GM12878 (cell line): ENCODE measurements around the gene ATXN1. TPM values are rescaled to one million over a fixed set of nuclear protein-coding genes. Genes with fewer than 3 reads are reported as not detected.

Source experiments
- ATAC-seq: fragments of 200-7000 bp; cut with Tn5 transposase; 3 replicates; pipeline ENCODE4 v1.9.1; 2020; ENCODE audit warnings: mild to moderate bottlenecking, moderate library complexity
- BruUV-seq: library from RNA; stranded (reverse); fragments of 400-500 nt; replicated peaks from 2 replicates; lab custom pipeline; 2021; lab: Mats Ljungman, UMichigan
- CTCF ChIA-PET: fragments of 300-600 bp; sonication (Branson Sonifier 250); formaldehyde crosslinking; extraction: SDS; loops from one replicate; lab custom pipeline; 2021; ENCODE audit warnings: inconsistent platforms; lab: Yijun Ruan, JAX
- POLR2A ChIA-PET: fragments of 350-600 bp; formaldehyde crosslinking; extraction: SDS; loops from one replicate; lab custom pipeline; 2021; ENCODE audit warnings: inconsistent platforms; lab: Charles Lee
- RAD21 ChIA-PET: fragments of 300-600 bp; sonication (Branson Sonifier 250); formaldehyde crosslinking; loops from one replicate; lab custom pipeline; 2023; ENCODE audit warnings: antibody characterized with exemption; ENCODE audit not compliant: unreplicated experiment; lab: Charles Lee
- SMC1A ChIA-PET: fragments of 300-600 bp; sonication (Branson Sonifier 250); formaldehyde crosslinking; loops from one replicate; lab custom pipeline; 2023; ENCODE audit not compliant: unreplicated experiment, uncharacterized antibody; lab: Charles Lee
- DNase-seq: peaks from one replicate; pipeline ENCODE4 v3.0.0-alpha.2; 2011; ENCODE audit warnings: low read depth, low spot score
- FAIRE-seq: peaks from 3 replicates; lab custom pipeline; 2011; peaks lifted over from hg19 to GRCh38; lab: Jason Lieb, UNC
- H2AFZ ChIP-seq: 2 replicates; pipeline ENCODE4 v1.6.0; 2011; ENCODE audit warnings: low read depth, low read length, control low read depth; ENCODE audit not compliant: control insufficient read depth
- H3K27ac ChIP-seq: 2 replicates; pipeline ENCODE4 v1.5.1; 2011; ENCODE audit warnings: control low read depth; ENCODE audit not compliant: control insufficient read depth, insufficient read depth
- H3K27me3 ChIP-seq, 2 experiments: replicated peaks in 1 of 2; 2 replicates each; pipeline versions ENCODE4 v1.6.0 to v1.6.1; 2011; ENCODE audit warnings: low read length in 1 of 2; ENCODE audit not compliant: control insufficient read depth in 2 of 2, insufficient read depth in 2 of 2
- H3K36me3 ChIP-seq, 2 experiments: 2 replicates each; pipeline ENCODE4 v1.5.1; 2011; ENCODE audit warnings: low read length in 1 of 2; ENCODE audit not compliant: control insufficient read depth in 2 of 2, insufficient read depth in 2 of 2
- H3K4me1 ChIP-seq: 2 replicates; pipeline ENCODE4 v1.6.1; 2011; ENCODE audit warnings: mild to moderate bottlenecking, low read length, moderate library complexity, mixed read lengths; ENCODE audit not compliant: control insufficient read depth, insufficient read depth
- H3K4me2 ChIP-seq: 2 replicates; pipeline ENCODE4 v1.6.0; 2011; ENCODE audit warnings: control low read depth; ENCODE audit not compliant: control insufficient read depth, insufficient read depth
- H3K4me3 ChIP-seq: fragments of 200-600 bp; sonication (generic); 2 replicates; pipeline ENCODE4 v1.5.1; 2016
- H3K79me2 ChIP-seq: 2 replicates; pipeline ENCODE4 v1.6.0; 2011; ENCODE audit warnings: low read length; ENCODE audit not compliant: control insufficient read depth, insufficient read depth
- H3K9ac ChIP-seq: 2 replicates; pipeline ENCODE4 v1.8.0; 2011; ENCODE audit warnings: low read length, control low read depth, mixed read lengths; ENCODE audit not compliant: control insufficient read depth, insufficient read depth
- H3K9me3 ChIP-seq: replicated peaks from 3 replicates; pipeline ENCODE4 v1.5.1; 2011; ENCODE audit warnings: mild to moderate bottlenecking, low read length; ENCODE audit not compliant: control insufficient read depth, insufficient read depth
- H4K20me1 ChIP-seq: 2 replicates; pipeline ENCODE4 v1.6.0; 2011; ENCODE audit not compliant: control insufficient read depth, insufficient read depth
- CHD4 ChIP-seq: fragments of 200-600 bp; sonication (generic); IDR thresholded peaks from 2 replicates; pipeline ENCODE4 v1.6.1; 2016; ENCODE audit warnings: mild to moderate bottlenecking
- CUX1 ChIP-seq: IDR thresholded peaks from 2 replicates; pipeline ENCODE4 v1.6.1; 2012; ENCODE audit warnings: improper control_type of control experiment, low read depth, low read length; ENCODE audit not compliant: insufficient replicate concordance
- HCFC1 ChIP-seq: fragments of 150-350 bp; IDR thresholded peaks from 2 replicates; pipeline ENCODE4 v1.6.1; 2014; ENCODE audit warnings: low read length
- HSF1 ChIP-seq: fragments of 150-350 bp; IDR thresholded peaks from 2 replicates; pipeline ENCODE4 v1.6.1; 2014; ENCODE audit warnings: mild to moderate bottlenecking, low read depth, low read length
- JUNB ChIP-seq: IDR thresholded peaks from 2 replicates; pipeline ENCODE4 v1.6.1; 2016; ENCODE audit warnings: antibody characterized with exemption, mild to moderate bottlenecking
- NFYB ChIP-seq: IDR thresholded peaks from 2 replicates; pipeline ENCODE4 v1.6.1; 2011; ENCODE audit warnings: low read depth, mild to moderate bottlenecking, low read length, improper control_type of control experiment, moderate library complexity; ENCODE audit not compliant: insufficient read depth
- SIN3A ChIP-seq: IDR thresholded peaks from 2 replicates; pipeline ENCODE4 v1.6.1; 2012; ENCODE audit warnings: low read depth, low read length, improper control_type of control experiment
- SMAD5 ChIP-seq: IDR thresholded peaks from 2 replicates; pipeline ENCODE4 v1.6.1; 2016; ENCODE audit warnings: antibody characterized with exemption, low read depth
- SREBF2 ChIP-seq: IDR thresholded peaks from 2 replicates; pipeline ENCODE4 v1.6.1; 2012; ENCODE audit warnings: mild to moderate bottlenecking, low read length
- STAT1 ChIP-seq: fragments of 450-650 bp; conservative IDR thresholded peaks from 2 replicates; pipeline ENCODE4 v1.6.1; 2014; ENCODE audit warnings: antibody characterized with exemption, mild to moderate bottlenecking
- TAF1 ChIP-seq: IDR thresholded peaks from 2 replicates; pipeline ENCODE4 v1.6.1; 2011; ENCODE audit warnings: mild to moderate bottlenecking, low read depth, low read length, borderline replicate concordance
- ZBED1 ChIP-seq: IDR thresholded peaks from 2 replicates; pipeline ENCODE4 v1.6.1; 2016; ENCODE audit warnings: borderline replicate concordance
- WGBS: methylation state at CpG from one replicate; pipeline ENCODE4 v1.1.6; 2016; ENCODE audit warnings: low lambda C conversion rate; ENCODE audit not compliant: insufficient replicate concordance, insufficient coverage; ENCODE audit errors: missing lambda C conversion rate; 5-methylcytosine and 5-hydroxymethylcytosine counted together
- in situ Hi-C: fragments of 300-500 bp; cut with MboI; formaldehyde crosslinking; loops from 9 replicates; pipeline ENCODE4 v1.14.3; 2018; ENCODE audit warnings: mixed read lengths
- intact Hi-C: fragments of 100-400 bp; cut with micrococcal nuclease; formaldehyde crosslinking; loops from one replicate; pipeline ENCODE4 v1.14.2; 2022; ENCODE audit not compliant: unreplicated experiment
- polyA plus RNA-seq, 11 experiments: library from polyadenylated mRNA; depleted of rRNA in 4 of 11; unstranded in 6 of 11; stranded (reverse) in 5 of 11; fragments of >200 nt; fragmentation: Nextera tagmentation in 4 of 11; fragmentation: Illumina TruSeq in 1 of 11; extraction: Ambion mirVana in 4 of 11; extraction: Trizol in 1 of 11; gene quantifications; 1 replicate in 1 of 11; 2 replicates in 10 of 11; pipeline versions ENCODE4 v1.2.1 to v1.2.3, GENCODE V29; 2011 to 2016; ENCODE audit warnings: inconsistent platforms in 2 of 11, missing spikeins in 2 of 11, low read depth in 1 of 11
- total RNA-seq, 4 experiments: library from RNA; depleted of rRNA in 3 of 4; stranded (reverse); fragments of >200 nt in 3 of 4; fragmentation: Illumina TruSeq in 1 of 4; extraction: Trizol in 1 of 4; gene quantifications; 2 replicates each; pipeline versions ENCODE4 v1.2.1 to v1.2.3, GENCODE V29; 2013 to 2021
- TF ChIP-seq, protein P1 (sequence below): fragments of 450-650 bp; conservative IDR thresholded peaks from 2 replicates; pipeline ENCODE4 v1.6.1; 2017; ENCODE audit warnings: mild to moderate bottlenecking, moderate library complexity

Gene ATXN1
- total and polyA plus RNA-seq, 10 of the 15 experiments (the other 5 are each of a cell fraction or from before 2014, with no cell fraction given), result 12.2 to 51.2 (median 20.5) TPM

- POLR2A ChIA-PET, result interaction anchor here (0.5 to 1.7 kb wide), 3 partner anchors 38 to 61 kb away, joined by 3 read pairs; no protein-coding TSS in a partner anchor
- Histone ChIP-seq H3K27ac (no peak overlapping the region), H3K36me3 (no peaks in the 10 kb centered on the region), H3K9me3 (no peaks in the 10 kb centered on the region), H3K4me3 (no peak overlapping the region), H3K27me3 (no peaks in the 10 kb centered on the region), H3K79me2 (no peaks in the 10 kb centered on the region; the same call in none of the 2 replicates), H3K4me2 (no peak overlapping the region), H4K20me1 (no peaks in the 10 kb centered on the region), H3K9ac (no peak overlapping the region), H3K4me1 (peaks cover 18% of the 10 kb centered on the region), H2AFZ (no peak overlapping the region)
- no peak for ATAC-seq
- SMC1A ChIA-PET, result interaction anchor here (0.8 to 3.6 kb wide), 10 partner anchors 9 to 211 kb away, joined by 3 to 26 read pairs (median 6); no protein-coding TSS in a partner anchor
- no peak for FAIRE-seq
- DNase-seq, result no peak
- 71% methylated on average over 6 of the region's 7 CpGs for WGBS
- intact Hi-C loops (no loop called here), in situ Hi-C loops (no loop called here)
- RAD21 ChIA-PET, result interaction anchor here (0.7 to 2.3 kb wide), 9 partner anchors 10 to 226 kb away, joined by 3 to 10 read pairs (median 3); no protein-coding TSS in a partner anchor
- BruUV-seq, result no TSS peak
- CTCF ChIA-PET, result interaction anchor here (0.6 to 4.0 kb wide), 8 partner anchors 11 to 405 kb away, joined by 3 to 15 read pairs (median 4); no protein-coding TSS in a partner anchor
- TF ChIP-seq SIN3A, result no peak
- no peak for TF ChIP-seq ZBED1
- TF ChIP-seq, protein P1, sequence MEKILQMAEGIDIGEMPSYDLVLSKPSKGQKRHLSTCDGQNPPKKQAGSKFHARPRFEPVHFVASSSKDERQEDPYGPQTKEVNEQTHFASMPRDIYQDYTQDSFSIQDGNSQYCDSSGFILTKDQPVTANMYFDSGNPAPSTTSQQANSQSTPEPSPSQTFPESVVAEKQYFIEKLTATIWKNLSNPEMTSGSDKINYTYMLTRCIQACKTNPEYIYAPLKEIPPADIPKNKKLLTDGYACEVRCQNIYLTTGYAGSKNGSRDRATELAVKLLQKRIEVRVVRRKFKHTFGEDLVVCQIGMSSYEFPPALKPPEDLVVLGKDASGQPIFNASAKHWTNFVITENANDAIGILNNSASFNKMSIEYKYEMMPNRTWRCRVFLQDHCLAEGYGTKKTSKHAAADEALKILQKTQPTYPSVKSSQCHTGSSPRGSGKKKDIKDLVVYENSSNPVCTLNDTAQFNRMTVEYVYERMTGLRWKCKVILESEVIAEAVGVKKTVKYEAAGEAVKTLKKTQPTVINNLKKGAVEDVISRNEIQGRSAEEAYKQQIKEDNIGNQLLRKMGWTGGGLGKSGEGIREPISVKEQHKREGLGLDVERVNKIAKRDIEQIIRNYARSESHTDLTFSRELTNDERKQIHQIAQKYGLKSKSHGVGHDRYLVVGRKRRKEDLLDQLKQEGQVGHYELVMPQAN, result no peak
- TF ChIP-seq NFYB, result no peak
- no peak for TF ChIP-seq SREBF2
- TF ChIP-seq STAT1, result no peak
- no peak for TF ChIP-seq TAF1
- no peak for TF ChIP-seq CHD4
- no peak for TF ChIP-seq HCFC1
- TF ChIP-seq SMAD5, result no peak
- no peak for TF ChIP-seq JUNB
- TF ChIP-seq HSF1, result no peak
- no peak for TF ChIP-seq CUX1
These were observed 63.7 kb downstream of the ATXN1 start for GRCh38 chr6:16697437-16698161.
